Heart left ventricle (tissue), 16 donors: Measurements from ENCODE around the gene KIAA0825. TPM values are rescaled to one million over a fixed set of nuclear protein-coding genes. Genes with fewer than 3 reads are reported as not detected.

Experiments
- ATAC-seq, 4 donors: fragments of 200-7000 bp; cut with Tn5 transposase; one replicate each; pipeline ENCODE4 v1.9.1; 2020 to 2022; ENCODE audit warnings: moderate library complexity in 4 of 4, mild to moderate bottlenecking in 3 of 4, moderate number of reproducible peaks in 1 of 4
- DNase-seq, 5 donors: peaks; one replicate each; pipeline ENCODE4 v3.0.0-alpha.2; 2020
- H3K27ac ChIP-seq, 12 donors: fragments of 200-600 bp; sonication (generic) in 4 of 12; one replicate each; pipeline versions ENCODE4 v1.5.0 to v1.8.0; 2016 to 2022; ENCODE audit warnings: mild to moderate bottlenecking in 2 of 12
- H3K27me3 ChIP-seq, 9 donors: fragments of 200-600 bp; sonication (generic) in 2 of 9; one replicate each; pipeline versions ENCODE4 v1.5.1 to v1.8.0; 2016 to 2022; ENCODE audit warnings: mild to moderate bottlenecking in 3 of 9
- H3K36me3 ChIP-seq, 9 donors: fragments of 200-600 bp; sonication (generic) in 2 of 9; one replicate each; pipeline versions ENCODE4 v1.5.0 to v1.8.0; 2018 to 2022; ENCODE audit warnings: mild to moderate bottlenecking in 2 of 9
- H3K4me1 ChIP-seq, 12 donors: fragments of 200-600 bp; sonication (generic) in 4 of 12; one replicate each; pipeline versions ENCODE4 v1.5.0 to v1.8.0; 2016 to 2022; ENCODE audit warnings: mild to moderate bottlenecking in 3 of 12
- H3K4me3 ChIP-seq, 12 donors: fragments of 200-600 bp; sonication (generic) in 4 of 12; one replicate each; pipeline versions ENCODE4 v1.5.0 to v1.8.0; 2017 to 2022; ENCODE audit warnings: mild to moderate bottlenecking in 9 of 12, moderate library complexity in 4 of 12
- H3K9me3 ChIP-seq, 12 donors: fragments of 200-600 bp; sonication (generic) in 4 of 12; one replicate each; pipeline versions ENCODE4 v1.5.0 to v1.8.0; 2016 to 2022; ENCODE audit warnings: mild to moderate bottlenecking in 1 of 12
- CTCF ChIP-seq, 12 donors: fragments of 200-600 bp; sonication (generic) in 4 of 12; IDR thresholded peaks; one replicate each; pipeline versions ENCODE4 v1.5.0 to v1.8.0; 2018 to 2022; ENCODE audit warnings: antibody characterized with exemption in 12 of 12, mild to moderate bottlenecking in 5 of 12
- POLR2A ChIP-seq, 2 donors: fragments of 450-650 bp; IDR thresholded peaks; one replicate each; pipeline ENCODE4 v1.6.1; 2017; ENCODE audit warnings: antibody characterized with exemption in 2 of 2, mild to moderate bottlenecking in 2 of 2, moderate library complexity in 2 of 2
- WGBS, 4 donors: extraction: QIAGEN DNeasy Blood & Tissue Kit in 2 of 4; methylation state at CpG; one replicate each; pipeline versions ENCODE4 v1.1.5 to v1.1.7; 2013 to 2018; 5-methylcytosine and 5-hydroxymethylcytosine counted together
- intact Hi-C, 10 donors: fragments of 100-400 bp; cut with DNase I; formaldehyde crosslinking; loops; one replicate each; pipeline versions ENCODE4 v1.11.1 to v1.14.2; 2022
- polyA plus RNA-seq, 2 donors: library from polyadenylated mRNA; stranded (reverse); fragments of 200-250 nt; gene quantifications; one replicate each; pipeline ENCODE4 v1.2.3, GENCODE V29; 2013
- total RNA-seq, 9 donors: library from RNA; depleted of rRNA in 2 of 9; stranded (reverse); fragments of >200 nt in 2 of 9; fragmentation: NEBNext Ultra II Directional in 3 of 9; extraction: Animal tissue kit (Norgen Biotek cat#: 25700) in 3 of 9; gene quantifications; one replicate each; pipeline versions ENCODE4 v1.1.0 to v1.2.4, GENCODE V29; 2016 to 2023
- donor health status: ischemic (EF 13 %, LVEDD 7.1; RV severe dilation, severe dysfunction).
- donor health status: healthy with polysubstance abuse.
- donor health status: DM: no; HTN: yes; CAD: no.
- donor health status: DM: no; HTN: no; CAD: no.
- donor health status: ischemic (EF 25% LVEDD 6.9; RV normal size, moderate dysfunction).
- donor health status: ischemic (EF 25% LVEDD 5.7; RV mildly dilated, moderate dysfunction).
- donor health status: healthy.
- donor health status: DM: yes; HTN: yes; CAD: no.
- donor health status: ischemic (EF 35%, LVEDD 5.7; RV mildly dilated, moderate dysfunction).
- donor health status: nonischemic (EF 11% LVEDD 7.7; RV severe dilation, severe dysfunction).
- donor health status: DM: yes; HTN: yes; CAD: no.
- donor health status: PGD.
- donor health status: ischemic (EF 29% LVEDD 5.4; RV normal size, mild dysfunction).
- donor health status: nonischemic (EF 23%, LVEDD 6.1; RV moderate dilation, normal function).

Gene KIAA0825
- total and polyA plus RNA-seq, 11 donors, result 0.27 to 4.1 (median 2.4) TPM

DNA sequence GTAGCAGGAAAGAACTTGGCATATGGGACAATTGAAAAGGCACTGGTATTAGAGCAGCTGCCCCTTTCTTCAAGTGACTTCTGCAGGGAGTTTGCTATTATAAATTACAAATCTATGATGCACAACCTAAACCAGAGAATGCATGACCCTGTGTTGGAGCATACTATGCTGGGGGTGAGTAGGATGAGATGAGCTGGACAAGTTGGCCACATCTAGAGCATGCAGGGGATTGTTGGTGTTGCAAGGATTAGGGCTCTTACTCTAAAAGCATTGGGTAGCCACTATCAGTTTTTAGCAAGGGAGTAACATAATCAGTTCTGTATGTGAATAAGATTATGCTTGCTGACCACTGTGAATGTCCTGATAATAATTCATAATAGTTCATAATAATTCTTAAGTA is 186.7 kb downstream of the KIAA0825 start:
- Histone ChIP-seq H3K27ac (no peak overlapping the region), H3K9me3 (peaks cover 0 to 25% (median 0%) of the 10 kb centered on the region in 12 donors), H3K36me3 (no peaks in the 10 kb centered on the region), H3K27me3 (no peaks in the 10 kb centered on the region), H3K4me1 (peaks cover 0 to 17% (median 0%) of the 10 kb centered on the region in 12 donors), H3K4me3 (no peak overlapping the region)
- TF ChIP-seq CTCF (IDR thresholded peaks at IDR 0.05), result no peak
- no peak for TF ChIP-seq POLR2A (IDR thresholded peaks at IDR 0.05)
- intact Hi-C loops, result no loop called here
- no peak for ATAC-seq
- DNase-seq, result no peak

GRCh38 chr5:94429566-94429965 is 188.8 kb downstream of the KIAA0825 start:
- no peak for ATAC-seq
- TF ChIP-seq CTCF (IDR thresholded peaks at IDR 0.05) (no peak), POLR2A (IDR thresholded peaks at IDR 0.05) (no peak)
- peak in 1 of 5 donors; percentile 47 for DNase-seq
- Histone ChIP-seq H3K27ac (no peak overlapping the region), H3K9me3 (peaks cover 0 to 25% (median 0%) of the 10 kb centered on the region in 12 donors), H3K4me1 (peaks cover 0 to 17% (median 0%) of the 10 kb centered on the region in 12 donors), H3K4me3 (no peak overlapping the region), H3K27me3 (no peaks in the 10 kb centered on the region), H3K36me3 (no peaks in the 10 kb centered on the region)
- intact Hi-C loops, result no loop called here
- 88 to 95% (median 93%) methylated on average over 6 of the region's 6 CpGs for WGBS, 4 donors

- no peak for ATAC-seq
- WGBS, 4 donors, result 78 to 86% (median 82%) methylated on average over 2 of the region's 2 CpGs
- intact Hi-C loops, result no loop called here
- Histone ChIP-seq H3K27me3 (no peaks in the 10 kb centered on the region), H3K4me1 (no peaks in the 10 kb centered on the region), H3K9me3 (peaks cover 0 to 25% (median 0%) of the 10 kb centered on the region in 12 donors), H3K36me3 (no peaks in the 10 kb centered on the region), H3K4me3 (no peak overlapping the region), H3K27ac (no peak overlapping the region)
- no peak for DNase-seq
- no peak for TF ChIP-seq CTCF (IDR thresholded peaks at IDR 0.05)
- TF ChIP-seq POLR2A (IDR thresholded peaks at IDR 0.05), result no peak
Measured at GRCh38 chr5:94425396-94425795, 193.0 kb downstream of the KIAA0825 start.

DNA sequence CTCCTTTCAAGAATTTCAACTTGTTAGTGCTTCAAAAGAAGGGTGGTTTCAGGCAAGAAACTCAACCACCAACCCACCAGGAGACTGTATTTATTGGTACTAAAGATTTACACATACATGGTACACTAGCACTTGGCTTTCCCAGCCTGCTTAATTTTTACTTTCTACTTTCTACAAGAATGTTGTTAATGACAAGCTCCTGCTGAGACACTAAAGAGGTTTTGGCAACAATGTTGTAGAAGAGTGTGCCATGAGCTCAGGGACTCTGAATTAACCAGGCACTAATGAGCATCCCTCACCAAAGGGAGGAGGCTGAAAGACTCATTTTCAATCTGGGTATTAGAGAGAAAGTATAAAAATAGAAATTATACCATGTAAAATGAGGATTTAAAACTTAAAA is 195.0 kb downstream of the KIAA0825 start:
- TF ChIP-seq POLR2A (IDR thresholded peaks at IDR 0.05), result no peak
- no peaks in the 10 kb centered on the region for H3K4me1 ChIP-seq
- no peaks in the 10 kb centered on the region for H3K27me3 ChIP-seq
- no peak overlapping the region for H3K4me3 ChIP-seq
- intact Hi-C loops, result no loop called here
- H3K27ac ChIP-seq, result peak overlapping the region in 1 of 12 donors; percentile 1
- no peak for DNase-seq
- peaks cover 0 to 14% (median 0%) of the 10 kb centered on the region in 12 donors for H3K9me3 ChIP-seq
- ATAC-seq, result no peak
- H3K36me3 ChIP-seq, result no peaks in the 10 kb centered on the region

GRCh38 chr5:94422812-94423211 is 195.6 kb downstream of the KIAA0825 start:
- no peaks in the 10 kb centered on the region for H3K27me3 ChIP-seq
- intact Hi-C loops, result no loop called here
- WGBS, 4 donors, result 72 to 73% (median 72%) methylated on average over 3 of the region's 3 CpGs
- DNase-seq (no peak), ATAC-seq (no peak)
- peaks cover 0 to 11% (median 0%) of the 10 kb centered on the region in 12 donors for H3K9me3 ChIP-seq
- no peaks in the 10 kb centered on the region for H3K4me1 ChIP-seq
- no peaks in the 10 kb centered on the region for H3K36me3 ChIP-seq
- H3K27ac ChIP-seq, result peak overlapping the region in 1 of 12 donors; percentile 1
- H3K4me3 ChIP-seq, result no peak overlapping the region
- TF ChIP-seq POLR2A (IDR thresholded peaks at IDR 0.05) (no peak), CTCF (IDR thresholded peaks at IDR 0.05) (no peak)
